Measurements from ENCODE around the gene GNAI3. TPM values are rescaled to one million over a fixed set of nuclear protein-coding genes. Genes with fewer than 3 reads are reported as not detected.

GNAI3 gene
- total and polyA plus RNA-seq, 2 of the 8 experiments (the other 6 are each of a cell fraction or from before 2014, with no cell fraction given) = 4.0 to 9.8 TPM

- Histone ChIP-seq H4K91ac (replicated peaks; ENCODE audit: insufficient read length, low read length) (no peak overlapping the region), H3K4me2 (ENCODE audit: insufficient read depth in 1 of 2, low read depth in 2 of 2, low read length in 2 of 2) (no peak overlapping the region)
- TF ChIP-seq ASH2L (IDR thresholded peaks at IDR 0.05; ENCODE audit: low read length) (no peak), GABPA (IDR thresholded peaks at IDR 0.05; ENCODE audit: borderline replicate concordance, insufficient read depth, low read length) (no peak), EP300 (IDR thresholded peaks at IDR 0.05; ENCODE audit: borderline replicate concordance in 1 of 2, low read depth in 2 of 2, low read length in 2 of 2) (no peak)
Measured at GRCh38 chr1:109504974-109505373, 43.4 kb upstream of the GNAI3 start.

More at GRCh38 chr1:109504974-109505373, 43.4 kb upstream of the GNAI3 start:
- ChIA-PET POLR2A (ENCODE audit: partially characterized antibody) (interaction anchor here (0.9 to 1.3 kb wide), 3 partner anchors 7 to 12 kb away, joined by 3 to 4 read pairs (median 3); partner anchors contain the start of gene CYB561D1), CTCF (ENCODE audit: partially characterized antibody) (interaction anchor here (1.0 to 43.7 kb wide), 6 partner anchors 4 to 135 kb away, joined by 3 to 1755 read pairs (median 335); partner anchors contain the start of genes AMIGO1, ATXN7L2, CYB561D1 and GNAI3)
- Histone ChIP-seq H3K27ac (ENCODE audit: low read depth, low read length) (no peak overlapping the region), H3K9me3 (ENCODE audit: insufficient read depth in 2 of 2, low read depth in 1 of 2, low read length in 1 of 2) (no peaks in the 10 kb centered on the region), H2BK20ac (ENCODE audit: low read length) (no peak overlapping the region), H2AK5ac (ENCODE audit: low read depth, low read length) (no peak overlapping the region), H2AFZ (ENCODE audit: low read length) (no peak overlapping the region), H3K14ac (ENCODE audit: insufficient read length) (no peak overlapping the region), H4K8ac (ENCODE audit: extremely low read depth, insufficient read depth, low read length) (no peak overlapping the region), H3K36me3 (ENCODE audit: control insufficient read depth in 2 of 4, insufficient read depth in 4 of 4, low read length in 3 of 4) (peaks cover 0 to 2% (median 0%) of the 10 kb centered on the region in 4 experiments; a peak in 2 of 8 replicates), H3K4me1 (replicated peaks in 1 of 4; ENCODE audit: control insufficient read depth in 3 of 4, insufficient read depth in 4 of 4, low read length in 3 of 4) (peaks cover 0 to 3% (median under 1%) of the 10 kb centered on the region in 4 experiments; a peak in 1 of 7 replicates), H2BK120ac (replicated peaks; ENCODE audit: low read depth, low read length) (no peak overlapping the region), H3K23me2 (ENCODE audit: low read depth, low read length) (peaks cover 5% of the 10 kb centered on the region; the same call in 1 of the 2 replicates), H3K56ac (replicated peaks; ENCODE audit: insufficient read length, low read depth, low read length) (no peak overlapping the region), H3K9ac (replicated peaks in 1 of 4; ENCODE audit: extremely low read depth in 1 of 4, low read depth in 3 of 4, low read length in 3 of 4) (no peak overlapping the region), H3K27me3 (replicated peaks in 1 of 4; ENCODE audit: control insufficient read depth in 3 of 4, extremely low read depth in 1 of 4, insufficient read depth in 3 of 4, low read length in 3 of 4) (peaks cover 0 to 8% (median 8%) of the 10 kb centered on the region in 4 experiments; a peak in 3 of 7 replicates), H3K4me3 (ENCODE audit: extremely low read depth in 1 of 4, insufficient read depth in 2 of 4, low read depth in 3 of 4, low read length in 4 of 4) (no peak overlapping the region), H2BK15ac (ENCODE audit: low read length) (no peak overlapping the region), H3K18ac (ENCODE audit: extremely low read depth, low read length) (no peak overlapping the region), H2BK12ac (ENCODE audit: low read depth, low read length) (no peak overlapping the region), H3K4ac (replicated peaks; ENCODE audit: insufficient read length, low read depth, low read length) (no peak overlapping the region), H3K79me1 (ENCODE audit: low read depth, low read length) (no peaks in the 10 kb centered on the region), H4K20me1 (replicated peaks in 1 of 2; ENCODE audit: control insufficient read depth in 1 of 2, insufficient read depth in 2 of 2, low read length in 2 of 2) (peaks cover 2 to 8% of the 10 kb centered on the region in 2 experiments), H3K23ac (ENCODE audit: insufficient read length) (no peak overlapping the region), H2BK5ac (ENCODE audit: low read depth, low read length) (no peak overlapping the region), H3K79me2 (ENCODE audit: control insufficient read depth in 1 of 2, insufficient read depth in 2 of 2, low read length in 2 of 2) (no peaks in the 10 kb centered on the region), H4K5ac (ENCODE audit: insufficient read length, low read depth, low read length) (no peak overlapping the region)
- DNase-seq (ENCODE audit: low read depth in 1 of 2, low spot score in 2 of 2) (no peak), FAIRE-seq (no peak)
- 76% methylated on average over 1 of the region's 1 CpG; no CpG with 5 or more reads in 1 of the 2 experiments for WGBS, 2 experiments (ENCODE audit: extremely low coverage in 1 of 2, insufficient coverage in 1 of 2, insufficient read length in 1 of 2, insufficient replicate concordance in 2 of 2, low coverage in 1 of 2, low lambda C conversion rate in 2 of 2, missing lambda C conversion rate in 1 of 2)

Measured in H1 (cell line).